NCI-H187 treated with DMSO at 0.1 percent for 48 hours (cell line): ENCODE results near the gene HAGHL.
A peak's percentile ranks its signal among the peaks of the same experiment; 100 is the strongest.
"Not testable (repeated sequence)": the region's sequence is repeated elsewhere in the genome, so short reads cannot be mapped to it uniquely, and the experiment has no call there.

Source experiments
- DNase-seq: peaks from one replicate; lab custom pipeline; 2025; lab: John Stamatoyannopoulos, UW

The HAGHL gene

DNA sequence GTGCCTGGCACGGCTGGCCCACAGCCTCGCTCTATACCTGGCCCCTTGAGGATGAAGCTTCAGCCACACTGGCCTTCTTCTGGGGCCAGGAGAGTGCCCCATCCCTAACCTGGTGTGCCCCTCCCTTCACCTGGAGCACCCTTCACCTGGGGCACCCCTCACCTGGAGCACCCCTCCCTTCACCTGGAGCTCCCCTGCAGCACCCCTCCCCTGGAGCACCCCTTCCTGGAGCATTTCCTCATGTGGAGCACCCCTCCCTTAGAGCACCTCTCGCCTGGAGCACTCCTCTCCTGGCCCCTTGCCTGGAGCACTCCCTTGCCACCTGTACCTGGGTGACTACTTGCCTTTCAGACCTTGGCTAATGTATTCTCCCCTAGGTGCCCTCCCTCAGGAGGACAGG, 18.9 kb upstream of the HAGHL start:
- no peak for DNase-seq

DNA sequence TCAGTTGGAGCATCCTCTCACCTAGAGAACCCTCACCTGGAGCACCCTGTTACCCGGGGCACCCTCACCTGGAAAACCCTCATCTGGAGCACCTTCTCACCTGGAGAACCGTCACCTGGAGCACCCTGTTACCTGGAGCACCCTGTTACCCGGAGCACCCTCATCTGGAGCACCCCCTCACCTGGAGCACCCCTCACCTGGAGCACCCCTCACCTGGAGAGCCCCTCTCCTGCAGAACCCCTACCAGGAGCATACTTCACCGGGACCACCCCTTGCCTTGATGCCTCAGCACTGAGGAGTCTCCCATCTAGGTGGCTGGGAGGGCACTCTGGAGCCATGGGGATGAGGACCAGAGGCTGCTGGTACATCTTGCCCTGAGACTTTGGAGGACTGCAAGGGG, 17.9 kb upstream of the HAGHL start:
- DNase-seq = no peak

DNA sequence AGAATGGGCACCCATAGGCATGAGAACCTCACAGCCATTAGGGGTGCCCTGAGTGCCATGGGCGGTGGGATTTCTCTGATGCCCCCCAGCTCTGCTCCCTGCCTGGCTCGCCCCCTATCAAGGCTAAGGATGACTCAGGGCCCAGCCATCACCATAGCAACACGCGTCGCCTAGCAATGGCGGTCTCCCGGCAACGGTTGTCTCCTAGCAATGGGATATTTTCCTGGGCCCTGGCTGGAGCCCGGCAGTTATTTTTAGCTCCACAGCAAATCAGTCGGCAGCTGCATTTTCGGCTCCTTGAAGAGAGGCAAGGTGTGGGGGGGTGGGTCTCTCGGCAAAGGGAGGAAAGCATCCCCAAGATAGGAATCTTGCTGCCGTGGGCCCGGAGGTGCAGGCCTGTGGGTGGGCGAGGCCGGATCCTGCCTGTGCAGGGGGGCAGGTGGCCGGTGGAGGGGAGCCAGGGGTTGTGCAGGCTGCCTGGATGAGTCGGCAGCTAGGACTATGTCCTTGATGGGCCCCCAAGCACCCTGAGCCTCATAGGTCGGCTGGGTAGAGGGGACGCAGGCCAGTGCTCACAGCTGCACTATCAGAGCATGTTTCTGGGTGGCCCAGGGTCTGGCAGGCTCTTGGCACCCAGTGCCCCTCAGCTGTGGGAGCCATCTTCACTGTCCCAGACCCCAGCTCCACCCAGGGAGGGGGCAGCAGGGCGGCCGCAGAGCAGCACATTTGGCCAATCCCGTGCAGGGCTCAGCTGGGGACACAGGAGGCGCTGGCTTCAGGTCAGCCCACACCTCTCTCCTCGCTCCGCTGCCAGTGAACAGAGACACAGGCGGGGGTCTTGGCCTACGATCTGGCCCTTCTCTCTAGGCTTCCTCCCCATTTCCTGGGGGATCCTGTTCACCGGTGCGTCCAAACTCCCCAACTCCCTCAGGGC, 17.1 kb upstream of the HAGHL start:
- DNase-seq = peak; percentile 91

DNA sequence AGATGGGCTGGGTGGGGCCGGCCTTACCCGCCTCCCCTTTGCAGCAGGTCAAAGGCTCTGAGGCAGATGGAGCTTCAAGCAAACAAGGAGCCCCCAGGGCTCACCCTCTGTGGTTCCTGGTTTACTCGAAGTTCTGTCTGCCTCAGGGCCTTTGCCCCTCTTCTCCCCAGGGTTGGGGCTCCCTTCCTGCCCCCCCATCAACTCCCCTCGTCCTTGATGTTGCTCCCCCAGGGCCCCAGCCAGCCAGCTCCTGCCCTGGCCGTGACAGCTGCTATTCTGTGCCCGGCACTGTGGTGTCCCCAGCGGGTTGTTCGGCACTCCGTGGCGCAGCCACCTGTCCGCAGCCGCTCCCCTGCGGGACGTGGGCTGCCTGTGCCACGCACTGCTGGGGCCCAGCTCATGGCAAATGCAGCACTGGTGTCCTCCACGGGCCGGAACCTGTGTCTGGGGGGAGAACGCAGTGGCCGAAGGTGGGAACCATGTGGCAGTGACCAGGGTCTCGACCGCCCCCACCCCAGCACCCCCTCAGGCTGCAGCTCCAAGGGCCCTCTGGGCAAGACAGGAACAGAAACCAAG, 16.3 kb upstream of the HAGHL start:
- DNase-seq = no peak

DNA sequence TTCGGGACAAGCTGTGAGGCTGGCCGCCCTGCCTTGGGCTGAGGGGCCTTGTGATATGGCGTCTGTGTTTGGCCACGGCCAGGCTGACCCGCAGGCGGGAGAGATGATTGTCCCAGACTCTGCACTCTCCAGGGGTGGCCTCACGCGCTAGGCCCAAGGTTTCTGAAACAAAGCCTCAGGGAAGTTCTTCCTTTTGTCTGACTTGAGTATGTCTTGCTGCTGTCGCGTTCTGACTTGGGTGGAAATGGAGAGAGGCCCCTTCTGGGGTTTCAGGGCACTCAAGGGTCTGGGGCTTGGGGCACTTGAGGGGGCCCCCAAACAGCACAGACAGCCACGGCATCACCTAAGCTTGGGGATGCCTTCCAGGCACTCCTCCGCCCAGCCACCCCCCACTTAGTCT, 15.8 kb upstream of the HAGHL start:
- no peak for DNase-seq

DNA sequence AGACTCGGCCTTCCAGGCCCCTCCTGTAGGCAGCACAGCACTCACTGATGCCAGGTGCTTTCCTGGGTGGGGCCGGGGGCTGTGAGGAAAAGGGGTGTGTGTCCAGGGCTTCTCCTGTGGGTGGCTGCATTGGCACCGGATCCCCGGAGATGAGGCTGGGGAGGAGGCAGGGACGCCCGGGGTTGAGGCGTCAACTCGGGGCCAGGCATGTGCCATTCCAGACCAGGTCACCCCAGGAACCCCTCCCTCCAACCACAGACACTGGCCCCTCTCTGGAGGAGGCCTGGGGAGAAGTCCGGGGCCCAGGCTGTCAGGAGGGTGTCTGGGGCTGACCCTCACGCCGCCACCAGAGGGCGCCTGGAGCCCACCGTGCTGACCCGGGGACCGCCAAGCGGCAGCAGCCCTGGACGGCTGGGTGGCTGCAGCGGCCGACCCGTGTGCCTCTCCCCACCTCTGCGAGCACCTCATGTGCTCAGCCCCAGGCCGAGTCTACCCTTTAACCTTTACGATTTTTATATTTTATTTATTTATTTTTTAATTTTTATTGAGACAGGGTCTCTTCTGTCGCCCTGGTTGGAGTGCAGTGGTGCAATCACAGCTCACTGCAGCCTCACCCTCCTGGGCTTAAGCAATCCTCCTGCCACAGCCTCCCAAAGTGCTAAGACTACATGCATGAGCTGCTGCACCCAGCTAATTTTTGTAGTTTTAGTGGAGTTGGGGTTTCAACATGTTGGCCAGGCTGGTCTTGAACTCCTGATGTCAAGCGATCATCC, 15.2 kb upstream of the HAGHL start:
- no peak for DNase-seq

DNA sequence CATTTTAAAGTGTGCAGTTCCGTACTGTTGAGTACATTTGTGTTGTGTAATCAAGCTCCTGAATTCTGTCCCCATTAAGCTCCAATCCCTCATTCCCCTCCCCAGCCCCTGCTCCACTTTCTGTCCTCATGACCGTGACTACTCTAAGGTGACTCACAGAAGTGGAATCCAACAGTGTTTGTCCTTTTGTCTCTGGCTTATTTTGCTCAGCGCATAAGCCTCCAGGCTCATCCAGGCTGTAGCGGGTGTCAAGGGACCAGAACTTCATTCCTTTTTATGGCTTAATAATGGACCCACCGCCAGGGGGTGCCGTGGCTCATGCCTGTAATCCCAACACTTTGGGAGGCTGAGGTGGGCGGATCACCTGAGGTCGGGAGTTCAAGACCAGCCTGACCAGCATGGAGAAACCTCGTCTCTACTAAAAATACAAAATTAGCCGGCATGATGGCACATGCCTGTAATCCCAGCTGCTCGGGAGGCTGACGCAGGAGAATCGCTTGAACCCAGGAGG, 14.1 kb upstream of the HAGHL start:
- not testable (repeated sequence) for DNase-seq

DNA sequence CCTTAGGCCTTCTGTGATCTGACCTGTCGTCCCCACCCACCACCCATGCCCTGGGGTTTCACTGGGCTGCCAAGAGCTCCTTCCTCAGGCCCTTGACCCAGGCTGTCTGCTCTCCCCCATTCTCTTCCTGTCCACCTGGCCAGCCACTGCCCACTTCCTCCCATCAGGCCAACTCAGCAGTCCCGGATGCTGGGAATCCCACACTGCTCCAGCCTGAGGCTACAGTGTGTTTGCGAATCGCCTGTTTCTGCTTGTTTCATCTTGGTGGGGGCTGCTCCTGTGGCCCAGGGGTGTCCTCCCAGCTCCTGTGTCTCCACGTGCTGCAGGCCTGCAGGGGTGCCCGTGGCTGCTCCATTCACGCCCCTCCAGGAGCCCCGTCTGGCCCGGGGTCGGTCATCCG, 12.8 kb upstream of the HAGHL start:
- no peak for DNase-seq

DNA sequence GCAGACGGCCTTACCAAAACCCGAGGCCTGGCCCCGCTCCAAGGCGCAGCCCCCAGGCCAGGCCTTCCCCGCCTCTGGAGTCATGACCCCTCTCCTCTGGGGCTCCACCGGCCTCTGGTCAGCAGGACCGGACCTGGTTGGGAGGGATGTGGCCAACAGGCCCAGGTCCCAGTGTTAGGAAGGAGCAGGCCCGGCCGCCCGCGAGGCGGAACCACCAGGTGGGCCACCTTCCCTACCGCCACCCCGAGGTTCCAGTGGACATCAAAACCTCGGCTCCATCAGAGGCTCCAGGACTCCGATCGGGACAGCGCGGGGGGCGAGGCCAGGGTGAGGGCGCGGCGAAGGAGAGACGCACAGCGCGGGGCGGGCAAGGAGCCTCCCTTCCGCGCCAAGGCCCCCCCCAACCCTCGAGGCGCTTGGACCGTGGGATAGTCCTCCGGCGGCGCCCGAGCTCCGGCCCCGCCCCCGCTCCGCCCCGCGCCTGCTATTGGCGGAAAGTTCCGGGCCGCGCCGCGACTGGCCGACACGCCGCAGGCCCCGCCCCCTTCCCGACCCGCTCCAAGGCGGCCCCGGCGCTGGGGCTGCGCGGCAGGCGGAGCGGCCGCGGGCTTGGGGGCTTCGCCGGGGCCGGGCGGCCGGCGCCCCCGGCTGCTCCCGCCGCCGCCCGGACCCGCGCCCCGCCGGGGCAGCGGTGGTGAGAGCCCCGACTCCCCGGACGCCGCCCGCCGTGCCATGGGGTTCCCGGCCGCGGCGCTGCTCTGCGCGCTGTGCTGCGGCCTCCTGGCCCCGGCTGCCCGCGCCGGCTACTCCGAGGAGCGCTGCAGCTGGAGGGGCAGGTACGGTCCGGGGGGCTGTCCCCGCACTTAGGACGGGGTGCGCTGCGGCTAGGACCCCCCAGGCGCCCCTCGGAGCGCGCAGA, 12.1 kb upstream of the HAGHL start, which contains the start of gene METRN:
METRN (plus strand) TSS at position 561 of the 919 bp plus-strand sequence; CDS start at position 733, 172 bp downstream.
- DNase-seq = peak; percentile 49

DNA sequence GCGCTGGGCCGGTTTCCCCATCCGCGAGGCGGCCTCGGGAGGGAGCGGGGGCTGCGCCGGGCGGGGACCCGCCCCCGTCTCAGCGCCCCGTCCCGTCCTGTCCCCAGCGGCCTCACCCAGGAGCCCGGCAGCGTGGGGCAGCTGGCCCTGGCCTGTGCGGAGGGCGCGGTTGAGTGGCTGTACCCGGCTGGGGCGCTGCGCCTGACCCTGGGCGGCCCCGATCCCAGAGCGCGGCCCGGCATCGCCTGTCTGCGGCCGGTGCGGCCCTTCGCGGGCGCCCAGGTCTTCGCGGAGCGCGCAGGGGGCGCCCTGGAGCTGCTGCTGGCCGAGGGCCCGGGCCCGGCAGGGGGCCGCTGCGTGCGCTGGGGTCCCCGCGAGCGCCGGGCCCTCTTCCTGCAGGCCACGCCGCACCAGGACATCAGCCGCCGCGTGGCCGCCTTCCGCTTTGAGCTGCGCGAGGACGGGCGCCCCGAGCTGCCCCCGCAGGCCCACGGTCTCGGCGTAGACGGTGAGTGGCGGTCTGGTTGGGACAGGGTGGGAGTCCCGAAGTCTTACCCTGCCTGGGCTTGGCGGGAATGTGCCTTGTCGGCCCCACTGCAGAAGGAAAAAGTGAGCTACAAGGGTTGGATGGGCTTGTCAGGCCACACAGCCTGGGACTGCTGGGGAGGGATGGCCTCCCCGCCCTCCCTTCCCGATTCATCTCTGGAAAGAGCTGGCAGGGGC, 11.3 kb upstream of the HAGHL start:
- DNase-seq = no peak

DNA sequence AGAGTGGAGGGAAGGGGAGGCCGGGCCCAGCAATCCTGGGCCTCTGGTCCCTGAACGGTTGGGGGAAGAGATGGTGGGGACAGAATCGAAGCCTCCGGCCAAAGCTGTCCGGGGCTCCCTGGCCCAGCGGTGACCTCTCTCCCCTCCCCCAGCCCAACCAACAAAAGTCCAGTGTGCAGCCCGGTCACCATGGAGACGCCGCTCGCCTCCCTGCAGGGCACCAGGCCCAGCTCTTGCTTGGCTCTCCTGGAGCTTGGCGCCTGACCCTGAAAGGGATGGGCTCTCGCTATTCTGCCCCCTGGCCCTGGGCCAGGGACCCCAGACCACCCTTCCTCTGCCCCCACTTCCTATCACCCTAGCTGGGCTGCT, 10.7 kb upstream of the HAGHL start:
- DNase-seq = no peak

DNA sequence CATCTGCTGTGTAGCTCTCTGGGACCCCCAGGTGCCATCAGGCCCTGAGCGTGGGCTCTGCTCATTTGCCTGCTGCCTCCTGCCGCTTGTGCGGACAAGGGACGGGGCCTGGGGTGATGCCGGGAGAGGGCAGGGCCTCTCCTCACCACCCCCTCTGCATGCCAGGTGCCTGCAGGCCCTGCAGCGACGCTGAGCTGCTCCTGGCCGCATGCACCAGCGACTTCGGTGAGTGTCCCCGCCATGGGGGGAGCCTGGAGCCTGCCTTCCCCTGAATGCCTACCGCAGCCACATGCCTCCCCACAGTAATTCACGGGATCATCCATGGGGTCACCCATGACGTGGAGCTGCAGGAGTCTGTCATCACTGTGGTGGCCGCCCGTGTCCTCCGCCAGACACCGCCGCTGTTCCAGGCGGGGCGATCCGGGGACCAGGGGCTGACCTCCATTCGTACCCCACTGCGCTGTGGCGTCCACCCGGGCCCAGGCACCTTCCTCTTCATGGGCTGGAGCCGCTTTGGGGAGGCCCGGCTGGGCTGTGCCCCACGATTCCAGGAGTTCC, 10.1 kb upstream of the HAGHL start:
- DNase-seq = no peak

DNA sequence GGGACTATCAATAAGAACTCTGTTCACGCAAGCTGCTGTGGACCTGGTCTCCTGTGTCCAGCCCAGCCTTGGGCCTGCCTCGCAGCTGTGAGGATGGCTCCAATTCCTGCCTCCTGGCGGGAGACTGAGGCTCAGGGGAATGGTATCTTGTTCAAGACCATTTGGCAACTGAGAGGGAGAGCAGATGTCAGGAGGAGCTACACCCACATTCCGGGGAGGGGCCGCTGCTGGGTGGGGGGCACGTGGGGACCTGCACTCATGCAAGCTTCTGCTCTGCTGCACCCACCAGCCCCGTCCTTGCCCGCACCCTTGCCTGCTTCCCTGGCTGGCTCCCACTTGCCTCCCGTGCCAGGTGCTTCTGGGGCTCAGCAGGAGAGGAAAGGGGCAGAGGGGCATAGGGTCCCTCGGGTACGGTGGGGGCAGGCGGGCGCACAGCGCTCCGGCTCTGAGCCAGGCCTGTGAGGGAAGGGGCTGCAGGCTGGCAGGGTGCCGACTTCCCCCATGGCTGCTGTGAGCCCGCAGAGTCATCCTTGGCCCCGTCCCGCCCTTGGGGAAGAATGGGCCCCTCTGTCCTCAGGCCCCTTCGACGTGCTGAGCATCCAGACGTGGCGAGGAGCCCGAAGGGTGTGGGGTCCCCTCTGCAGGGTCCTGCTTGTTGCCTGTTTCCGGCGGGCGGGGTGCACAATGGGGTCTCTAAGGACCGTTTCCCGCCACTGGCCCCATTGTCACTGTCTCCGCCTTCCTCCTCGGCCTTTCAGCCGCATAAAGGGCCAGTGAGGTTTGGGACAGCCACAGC, 9.3 kb upstream of the HAGHL start:
- no peak for DNase-seq

DNA sequence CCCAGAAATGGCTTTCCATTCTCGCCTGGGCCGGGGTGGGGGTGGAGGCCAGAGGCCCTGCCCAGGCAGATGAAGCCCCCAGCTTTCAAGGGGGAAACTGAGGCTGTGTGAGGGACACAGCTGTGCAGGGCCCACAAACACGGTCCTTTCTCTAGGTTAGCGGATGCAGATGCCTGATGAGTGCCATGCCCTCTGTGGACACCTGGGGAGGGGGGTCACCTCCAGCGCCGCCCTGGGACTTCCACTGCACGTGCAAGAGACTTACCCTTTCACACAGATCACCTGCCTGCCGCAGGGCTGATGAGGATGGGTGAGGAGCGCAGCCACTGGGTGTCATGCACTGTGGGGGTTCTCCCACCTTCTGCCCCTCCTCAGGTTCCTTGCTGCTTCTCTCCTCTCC, 8.5 kb upstream of the HAGHL start:
- no peak for DNase-seq

DNA sequence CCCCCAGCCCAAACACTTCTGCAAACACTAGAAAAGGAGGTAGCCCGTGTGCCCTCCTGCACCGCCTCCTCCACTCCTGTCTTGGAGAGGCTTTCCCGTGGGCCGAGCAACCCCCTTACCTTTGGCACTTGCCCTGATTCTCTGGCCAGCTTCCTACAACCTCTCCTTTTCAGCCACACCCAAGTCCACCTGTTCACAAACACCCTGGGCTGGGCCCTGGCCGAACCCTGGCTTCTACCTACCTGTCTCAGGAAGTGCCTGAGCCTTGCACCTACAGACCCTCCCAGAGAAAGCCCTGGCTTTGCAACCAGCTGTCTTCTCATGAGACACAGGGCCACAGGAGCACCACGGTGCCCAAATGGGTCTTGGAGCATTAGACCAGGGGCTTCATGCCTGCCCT, 8.0 kb upstream of the HAGHL start:
- no peak for DNase-seq

DNA sequence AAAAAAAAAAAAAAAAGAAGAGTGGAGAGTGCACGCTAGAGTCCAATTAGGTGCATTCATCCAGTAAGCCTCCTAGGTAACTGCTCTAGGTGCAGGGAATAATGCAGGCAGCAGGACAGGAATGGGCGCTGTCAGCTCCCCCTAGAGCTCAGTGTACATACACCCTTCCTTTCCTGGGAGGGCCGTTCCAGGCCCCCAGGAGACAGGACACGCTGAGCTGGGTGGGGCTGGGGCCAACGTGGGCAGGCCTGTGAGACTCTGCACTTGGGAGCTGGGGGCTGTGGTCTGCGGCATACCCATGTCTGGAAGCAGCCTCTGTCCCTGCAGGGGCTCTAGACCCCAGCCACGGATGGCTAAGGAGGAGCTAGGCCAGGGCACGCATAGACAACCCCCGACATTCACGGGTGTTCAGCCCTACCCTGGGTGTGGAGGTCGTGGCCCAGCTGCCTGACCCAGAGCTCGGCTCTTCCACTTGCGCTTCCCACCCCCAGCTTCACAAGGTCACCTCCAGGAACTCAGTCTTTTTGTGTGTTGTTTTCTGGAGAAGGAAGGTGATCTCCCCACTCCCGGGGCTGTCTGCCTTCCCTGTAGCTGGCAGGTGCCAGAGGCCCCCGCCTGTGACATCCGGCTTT, 7.0 kb upstream of the HAGHL start:
- DNase-seq = no peak

DNA sequence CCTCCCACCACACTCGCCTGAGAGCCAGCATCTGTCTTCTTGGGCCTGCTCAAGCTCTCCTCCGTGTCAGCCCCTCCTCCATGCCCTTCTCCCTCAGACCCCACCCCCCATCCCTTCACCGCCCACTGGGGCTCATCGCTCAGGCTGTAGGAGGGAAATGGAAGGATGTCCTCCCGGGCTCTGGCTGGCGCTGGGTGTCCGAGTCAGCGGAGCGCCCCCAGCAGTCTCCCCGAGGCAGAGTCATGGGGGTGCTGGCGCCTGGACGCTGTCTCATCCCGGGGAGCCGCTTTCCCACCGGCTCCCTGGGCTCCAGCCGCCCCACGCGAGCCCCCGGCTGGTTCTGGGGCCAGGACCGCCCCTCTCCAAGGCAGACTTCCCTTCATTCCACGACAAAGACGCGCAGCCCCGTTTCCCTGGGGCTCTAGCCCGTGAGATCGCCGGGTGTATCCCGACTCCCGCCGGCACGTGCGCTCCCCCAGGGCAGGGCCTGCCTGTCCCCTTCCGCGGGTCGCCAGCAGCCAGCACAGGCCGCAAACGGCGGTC, 6.4 kb upstream of the HAGHL start:
- DNase-seq = no peak

DNA sequence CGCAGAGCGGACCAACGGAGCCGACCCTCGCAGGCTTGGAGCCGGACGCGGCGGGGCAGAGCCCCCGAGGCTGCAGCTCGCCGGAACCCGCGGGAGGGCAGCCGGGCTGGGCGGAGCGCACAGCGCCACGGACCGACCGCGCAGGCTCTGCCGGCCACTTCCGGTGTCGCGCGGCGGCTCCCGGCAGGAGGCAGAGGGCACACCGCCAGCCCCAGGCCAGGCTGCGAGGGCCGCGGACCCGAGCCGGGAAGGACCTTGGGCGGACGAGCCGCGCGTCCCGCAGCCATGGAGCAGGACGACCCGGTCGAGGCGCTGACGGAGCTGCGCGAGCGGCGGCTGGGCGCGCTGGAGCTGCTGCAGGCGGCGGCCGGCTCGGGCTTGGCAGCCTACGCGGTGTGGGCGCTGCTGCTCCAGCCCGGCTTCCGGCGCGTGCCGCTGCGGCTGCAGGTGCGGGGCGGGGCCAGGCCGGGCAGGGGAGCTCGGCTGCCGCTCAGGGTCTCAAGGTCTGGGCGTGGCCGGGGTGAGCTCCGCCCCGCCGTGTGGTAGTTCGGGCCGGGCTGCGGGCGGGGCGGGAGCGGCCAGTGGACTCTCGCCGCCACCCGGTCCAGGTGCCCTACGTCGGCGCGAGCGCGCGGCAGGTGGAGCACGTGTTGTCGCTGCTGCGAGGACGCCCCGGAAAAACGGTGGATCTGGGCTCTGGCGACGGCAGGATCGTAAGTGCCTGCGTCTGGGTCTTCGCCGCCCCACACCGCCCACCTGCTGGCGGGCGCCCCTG, 5.7 kb upstream of the HAGHL start, which contains the start of gene ANTKMT:
ANTKMT (plus strand) TSS at position 157 of the 775 bp plus-strand sequence; CDS start at position 286, 129 bp downstream.
- peak; percentile 52 for DNase-seq
